CD4-positive, alpha-beta memory T cell (primary cell): ENCODE measurements around the gene UNC80. TPM values are rescaled to one million over a fixed set of nuclear protein-coding genes. Genes with fewer than 3 reads are reported as not detected.

ENCODE experiments used
- CTCF ChIA-PET: fragments of 350-600 bp; sonication (Branson Sonifier 250); formaldehyde crosslinking; loops from one replicate; lab custom pipeline; 2021; ENCODE audit warnings: inconsistent platforms; ENCODE audit not compliant: partially characterized antibody; lab: Charles Lee
- POLR2A ChIA-PET: fragments of 350-600 bp; sonication (Branson Sonifier 250); formaldehyde crosslinking; loops from one replicate; lab custom pipeline; 2021; ENCODE audit not compliant: partially characterized antibody; lab: Charles Lee
- DNase-seq, 5 donors: peaks; one replicate each; pipeline versions ENCODE4 v3.0.0 to v3.0.0-alpha.2; 2020 to 2022; ENCODE audit warnings: mixed read lengths in 1 of 5
- H3K27ac ChIP-seq: one replicate; pipeline ENCODE4 v1.7.0; 2013; ENCODE audit warnings: low read depth, low read length
- H3K27me3 ChIP-seq: 2 replicates; pipeline ENCODE4 v1.7.0; 2013; ENCODE audit warnings: mild to moderate bottlenecking, low read length, moderate library complexity; ENCODE audit not compliant: insufficient read depth
- H3K36me3 ChIP-seq: 2 replicates; pipeline ENCODE4 v1.7.0; 2013; ENCODE audit warnings: mild to moderate bottlenecking, low read length, moderate library complexity; ENCODE audit not compliant: insufficient read depth
- H3K4me1 ChIP-seq: 2 replicates; pipeline ENCODE4 v1.7.0; 2013; ENCODE audit warnings: mild to moderate bottlenecking, low read length, moderate library complexity; ENCODE audit not compliant: insufficient read depth
- H3K4me3 ChIP-seq, 2 donors: one replicate each; pipeline ENCODE4 v1.7.0; 2013; ENCODE audit warnings: low read length in 2 of 2, mild to moderate bottlenecking in 1 of 2
- H3K9me3 ChIP-seq, 2 donors: one replicate each; pipeline ENCODE4 v1.7.0; 2013; ENCODE audit warnings: low read length in 2 of 2, control low read depth in 1 of 2; ENCODE audit not compliant: control insufficient read depth in 1 of 2
- H3K27ac Mint-ChIP-seq, 7 donors: one replicate each; pipeline ENCODE4 v1.8.0; 2020 to 2021; ENCODE audit warnings: mixed read lengths in 7 of 7, mild to moderate bottlenecking in 6 of 7, inconsistent platforms in 3 of 7, moderate library complexity in 3 of 7
- H3K27me3 Mint-ChIP-seq, 2 donors: one replicate each; pipeline ENCODE4 v1.8.0; 2020 to 2021; ENCODE audit warnings: mixed read lengths in 2 of 2
- H3K36me3 Mint-ChIP-seq, 2 donors: one replicate each; pipeline ENCODE4 v1.8.0; 2020 to 2021; ENCODE audit warnings: mixed read lengths in 2 of 2, inconsistent platforms in 1 of 2, mild to moderate bottlenecking in 1 of 2
- H3K4me1 Mint-ChIP-seq, 4 donors: one replicate each; pipeline ENCODE4 v1.8.0; 2020 to 2021; ENCODE audit warnings: mixed read lengths in 4 of 4, mild to moderate bottlenecking in 1 of 4
- H3K4me3 Mint-ChIP-seq, 8 donors: one replicate each; pipeline ENCODE4 v1.8.0; 2020 to 2021; ENCODE audit warnings: mixed read lengths in 8 of 8, mild to moderate bottlenecking in 7 of 8, moderate library complexity in 6 of 8, inconsistent platforms in 3 of 8
- H3K9me3 Mint-ChIP-seq, 8 donors: one replicate each; pipeline ENCODE4 v1.8.0; 2020 to 2021; ENCODE audit warnings: mixed read lengths in 8 of 8, mild to moderate bottlenecking in 5 of 8, inconsistent platforms in 3 of 8, moderate library complexity in 1 of 8
- intact Hi-C: fragments of 100-400 bp; cut with micrococcal nuclease; formaldehyde crosslinking; loops from one replicate; pipeline ENCODE4 v1.15.1; 2023
- polyA plus RNA-seq, 2 donors: library from polyadenylated mRNA; unstranded; fragments of 300-500 nt; fragmentation: Illumina TruSeq; gene quantifications; one replicate each; pipeline ENCODE4 v1.2.3, GENCODE V29; 2021
- total RNA-seq, 2 experiments: library from RNA; stranded (reverse); gene quantifications; one replicate each; pipeline ENCODE4 v1.2.3, GENCODE V29; 2021

UNC80 gene
- total and polyA plus RNA-seq, 4 experiments from 2014 or later, result not detected

- intact Hi-C loops, result no loop called here
- Mint-ChIP-seq H3K27me3 (no peaks in the 10 kb centered on the region), H3K4me3 (no peak overlapping the region), H3K27ac (no peak overlapping the region), H3K9me3 (peaks cover 0 to 1% (median 0%) of the 10 kb centered on the region in 8 donors), H3K36me3 (peaks cover 9 to 10% of the 10 kb centered on the region in 2 donors), H3K4me1 (peaks cover 0 to 6% (median under 1%) of the 10 kb centered on the region in 4 donors)
- no peaks in the 10 kb centered on the region for H3K27me3 ChIP-seq
- DNase-seq, result no peak
- CTCF ChIA-PET, result no interaction called here
- no peaks in the 10 kb centered on the region for H3K4me1 ChIP-seq
- H3K27ac ChIP-seq, result no peak overlapping the region
- no peak overlapping the region for H3K4me3 ChIP-seq
- H3K9me3 ChIP-seq, result no peaks in the 10 kb centered on the region
- no peaks in the 10 kb centered on the region for H3K36me3 ChIP-seq
- POLR2A ChIA-PET, result no interaction called here
These were observed 266.4 kb downstream of the UNC80 start for GRCh38 chr2:210038078-210038477.

- Mint-ChIP-seq H3K4me1 (no peaks in the 10 kb centered on the region), H3K4me3 (no peak overlapping the region), H3K27ac (no peak overlapping the region), H3K36me3 (peaks cover 17 to 38% of the 10 kb centered on the region in 2 donors), H3K27me3 (no peaks in the 10 kb centered on the region), H3K9me3 (peaks cover 0 to 13% (median 2%) of the 10 kb centered on the region in 8 donors)
- Histone ChIP-seq H3K27me3 (no peaks in the 10 kb centered on the region), H3K9me3 (no peaks in the 10 kb centered on the region), H3K4me3 (no peak overlapping the region), H3K4me1 (no peaks in the 10 kb centered on the region), H3K27ac (no peak overlapping the region), H3K36me3 (no peaks in the 10 kb centered on the region)
- POLR2A ChIA-PET, result no interaction called here
- intact Hi-C loops, result no loop called here
- CTCF ChIA-PET, result no interaction called here
- DNase-seq, result no peak
These were observed 275.3 kb downstream of the UNC80 start for GRCh38 chr2:210046851-210047500.

Other genes starting within 250 kb of the UNC80 start
- 10 to 100 TPM; 37.3 to 39.9 TPM for gene RPE, start 230.8 kb downstream of the UNC80 start, total RNA-seq
- 10 to 100 TPM; 15.0 to 17.9 TPM for gene RPE, start 230.8 kb downstream of the UNC80 start, polyA plus RNA-seq